HepG2 (cell line): ENCODE data around the gene CAPN11. TPM values are rescaled to one million over a fixed set of nuclear protein-coding genes. Genes with fewer than 3 reads are reported as not detected.

Experiments
- ARID2 ChIP-seq: sonication (generic); formaldehyde crosslinking; IDR thresholded peaks from 2 replicates; pipeline ENCODE4 v1.8.1; 2022; ENCODE audit warnings: mild to moderate bottlenecking, missing genetic modification reagents, borderline replicate concordance
- ARID5B ChIP-seq: IDR thresholded peaks from 2 replicates; pipeline ENCODE4 v1.4.0; 2020; ENCODE audit warnings: mild to moderate bottlenecking, missing genetic modification reagents
- DMAP1 ChIP-seq: IDR thresholded peaks from 2 replicates; pipeline ENCODE4 v1.6.1; 2016
- GMEB1 ChIP-seq: sonication (generic); formaldehyde crosslinking; IDR thresholded peaks from 2 replicates; pipeline ENCODE4 v1.5.1; 2020; ENCODE audit warnings: missing genetic modification reagents, mild to moderate bottlenecking, borderline replicate concordance
- HNF1A ChIP-seq, 2 experiments: sonication (generic) in 1 of 2; formaldehyde crosslinking in 1 of 2; IDR thresholded peaks; 2 replicates each; pipeline versions ENCODE4 v1.4.0 to v1.6.1; 2016 to 2020; ENCODE audit warnings: borderline replicate concordance in 1 of 2, low read depth in 1 of 2, mild to moderate bottlenecking in 1 of 2, missing genetic modification reagents in 1 of 2
- HOXD1 ChIP-seq: sonication (generic); formaldehyde crosslinking; IDR thresholded peaks from 2 replicates; pipeline ENCODE4 v1.5.0; 2020; ENCODE audit warnings: missing genetic modification reagents
- KLF6 ChIP-seq: IDR thresholded peaks from 2 replicates; pipeline ENCODE4 v1.8.0; 2016; ENCODE audit warnings: missing biosample characterization, missing genetic modification reagents
- REXO4 ChIP-seq: sonication (generic); formaldehyde crosslinking; IDR thresholded peaks from 2 replicates; pipeline ENCODE4 v1.8.0; 2022; ENCODE audit warnings: missing genetic modification reagents, mild to moderate bottlenecking, borderline replicate concordance
- ZNF276 ChIP-seq: sonication (generic); formaldehyde crosslinking; IDR thresholded peaks from 2 replicates; pipeline ENCODE4 v1.4.0; 2020; ENCODE audit warnings: mild to moderate bottlenecking, low read depth, missing genetic modification reagents
- ZNF556 ChIP-seq: sonication (generic); formaldehyde crosslinking; IDR thresholded peaks from 2 replicates; pipeline ENCODE4 v1.4.0; 2020; ENCODE audit warnings: mild to moderate bottlenecking, missing genetic modification reagents, borderline replicate concordance
- ZNF567 ChIP-seq: sonication (generic); formaldehyde crosslinking; IDR thresholded peaks from 2 replicates; pipeline ENCODE4 v1.8.1; 2023; ENCODE audit warnings: mild to moderate bottlenecking, missing genetic modification reagents, borderline replicate concordance
- polyA plus RNA-seq, 8 experiments: library from polyadenylated mRNA; depleted of rRNA in 3 of 8; stranded (reverse) in 7 of 8; unstranded in 1 of 8; fragments of >200 nt; fragmentation: Illumina TruSeq in 4 of 8; extraction: Trizol in 4 of 8; gene quantifications; 2 replicates each; pipeline versions ENCODE4 v1.2.1 to v1.2.3, GENCODE V29; 2011 to 2016; ENCODE audit warnings: low read depth in 4 of 8, missing spikeins in 1 of 8, mixed read lengths in 1 of 8; ENCODE audit not compliant: insufficient read depth in 1 of 8
- total RNA-seq, 5 experiments: library from RNA; depleted of rRNA; stranded (reverse); fragments of >200 nt; fragmentation: Illumina TruSeq; extraction: Trizol; gene quantifications; 2 replicates each; pipeline ENCODE4 v1.2.3, GENCODE V29; 2016; ENCODE audit warnings: low read depth in 1 of 5

The CAPN11 gene
- total and polyA plus RNA-seq, 2 of the 13 experiments (the other 11 are each of a cell fraction or from before 2014, with no cell fraction given), result 0.07 to 0.11 TPM

GRCh38 chr6:44111434-44112417 is 46.9 kb upstream of the CAPN11 start (continued):
- TF ChIP-seq ZNF556 (CRISPR knock-in tag) (peak; percentile 88; the same call in 1 of the 2 replicates), ARID2 (CRISPR knock-in tag) (no peak), ZNF567 (CRISPR knock-in tag) (0 out of 2 replicates have a peak, but pooled peaks have one; percentile 45), KLF6 (peak; percentile 58; the same call in 1 of the 2 replicates), REXO4 (CRISPR knock-in tag) (no peak), GMEB1 (CRISPR knock-in tag) (no peak; the same call in 1 of the 2 replicates), ARID5B (CRISPR knock-in tag) (peak; percentile 92), HNF1A (IDR thresholded peaks at IDR 0.05; ENCODE audit: low read depth) (no peak), HNF1A (CRISPR knock-in tag; IDR thresholded peaks at IDR 0.05; ENCODE audit: borderline replicate concordance) (no peak), ZNF276 (CRISPR knock-in tag) (peak; percentile 56; the same call in 1 of the 2 replicates), DMAP1 (peak; percentile 69), HOXD1 (CRISPR knock-in tag) (no peak)
